Thyroid gland (tissue), 4 donors: ENCODE data around the gene P2RX1.

ENCODE experiments used
- CTCF ChIP-seq, 6 experiments: fragments of 200-600 bp in 3 of 6; fragments of 450-650 bp in 3 of 6; sonication (generic) in 3 of 6; IDR thresholded peaks; one replicate each; pipeline ENCODE4 v1.5.1; 2016 to 2019; ENCODE audit warnings: antibody characterized with exemption in 6 of 6, mild to moderate bottlenecking in 2 of 6, inconsistent platforms in 1 of 6, moderate library complexity in 1 of 6
- POLR2A ChIP-seq, 2 donors: fragments of 450-650 bp; IDR thresholded peaks; one replicate each; pipeline ENCODE4 v1.6.1; 2017; ENCODE audit warnings: antibody characterized with exemption in 2 of 2, mild to moderate bottlenecking in 2 of 2, moderate library complexity in 1 of 2

DNA sequence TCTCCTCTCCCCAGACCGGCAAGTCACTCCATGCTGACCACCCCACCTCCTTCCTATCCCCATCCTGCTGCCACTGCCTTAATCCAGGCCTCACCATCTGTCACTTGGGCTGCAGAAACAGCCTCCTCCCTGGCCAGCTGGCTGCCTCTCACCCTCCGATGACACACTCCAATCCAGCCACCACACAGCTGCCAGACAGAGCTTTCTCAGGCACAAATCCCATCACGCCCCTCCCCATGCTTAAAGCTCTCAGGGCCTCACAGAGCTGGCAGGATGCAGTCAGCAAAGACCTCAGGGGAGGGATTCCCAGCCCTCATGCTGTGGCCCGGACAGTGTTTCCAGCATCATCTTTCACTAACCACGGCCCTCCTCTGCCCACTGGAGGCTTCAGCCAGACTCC, 37.1 kb downstream of the P2RX1 start:
- no peak for TF ChIP-seq CTCF (IDR thresholded peaks at IDR 0.05)
- no peak for TF ChIP-seq POLR2A (IDR thresholded peaks at IDR 0.05)
